Measurements from ENCODE around the gene HYDIN.

DNA sequence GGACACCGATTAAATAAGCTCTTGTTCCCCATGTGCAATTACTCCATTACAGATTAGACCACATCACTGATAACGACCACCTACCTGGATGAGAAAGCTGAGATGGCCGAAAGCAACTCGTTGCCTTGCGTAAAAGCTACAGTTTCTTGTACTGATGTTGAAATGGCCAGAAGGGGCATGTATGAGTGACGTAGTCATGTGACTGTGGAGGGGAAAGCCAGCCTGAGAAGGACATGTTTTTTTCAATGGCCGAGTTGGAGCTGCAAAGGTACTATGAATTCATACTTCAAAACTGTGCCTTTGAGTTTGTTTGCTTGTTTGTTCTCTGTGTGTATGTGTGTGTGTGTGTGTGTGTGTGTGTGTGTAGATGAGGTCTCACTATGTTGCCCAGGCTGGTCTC is 17.0 kb upstream of the HYDIN start:
- no peak for TF ChIP-seq CTCF (IDR thresholded peaks at IDR 0.05)
- TF ChIP-seq POLR2A (IDR thresholded peaks at IDR 0.05): no peak

All from heart left ventricle (tissue), 13 donors.